Mesenteric fat pad (tissue), 1 donor: Measurements from ENCODE around the gene SPRYD3. TPM values are rescaled to one million over a fixed set of nuclear protein-coding genes. Genes with fewer than 3 reads are reported as not detected.
"Not testable (repeated sequence)": the region's sequence is repeated elsewhere in the genome, so short reads cannot be mapped to it uniquely, and the experiment has no call there.

Experiments used
- DNase-seq: peaks from one replicate; pipeline ENCODE4 v3.0.0-alpha.2; 2020; ENCODE audit warnings: low spot score
- microRNA-seq: library from miRNA; unstranded; fragments of <30 nt; microRNA quantifications from one replicate; pipeline ENCODE4 v1.2.0, GENCODE V29; 2020; ENCODE audit warnings: borderline number of aligned reads
- total RNA-seq: library from RNA; stranded (reverse); fragmentation: NEBNext Ultra II Directional; extraction: Animal tissue kit (Norgen Biotek cat#: 25700); gene quantifications from one replicate; pipeline ENCODE4 v1.2.1, GENCODE V29; 2021
- donor health status: DM: yes; HTN: yes; CAD: no.

The SPRYD3 gene
- total RNA-seq, 1 donor from 2014 or later, result 46.2 TPM

GRCh38 chr12:53033832-53034231 is 45.4 kb downstream of the SPRYD3 start:
- DNase-seq, result not testable (repeated sequence)

- no peak for DNase-seq
Observed at GRCh38 chr12:53031616-53032015, 47.6 kb downstream of the SPRYD3 start.

- not testable (repeated sequence) for DNase-seq
Observed at GRCh38 chr12:53027014-53027413, 52.2 kb downstream of the SPRYD3 start.

GRCh38 chr12:53025250-53025649 is 53.9 kb downstream of the SPRYD3 start:
- DNase-seq, result no peak

GRCh38 chr12:53014709-53015108 is 64.5 kb downstream of the SPRYD3 start:
- no peak for DNase-seq

Small RNAs within 50 kb of the gene (microRNA-seq; reads per million reads assigned to microRNA genes)
- 2.2 reads per million for gene MIR6757

Other genes with a start within 250 kb of the SPRYD3 start
- 2.4 TPM for gene KRT79, start 245.1 kb downstream of the SPRYD3 start, total RNA-seq
- not detected for gene KRT78, start 230.4 kb downstream of the SPRYD3 start, total RNA-seq
- 5.7 TPM for gene KRT8, start 174.3 kb downstream of the SPRYD3 start, total RNA-seq
- 4.6 TPM for gene KRT18, start 130.3 kb downstream of the SPRYD3 start, total RNA-seq
- 393 TPM for gene EIF4B, start 72.9 kb downstream of the SPRYD3 start, total RNA-seq
- 210 TPM for gene TNS2, start 29.3 kb downstream of the SPRYD3 start, total RNA-seq
- 195 TPM for gene IGFBP6, start 18.3 kb upstream of the SPRYD3 start, total RNA-seq
- gene SOAT2, start 24.1 kb upstream of the SPRYD3 start, total RNA-seq, result not detected
- 39.7 TPM for gene ZNF740, start 101.3 kb upstream of the SPRYD3 start, total RNA-seq
- 296 TPM for gene CSAD, start 101.5 kb upstream of the SPRYD3 start, total RNA-seq
- gene ITGB7, start 127.9 kb upstream of the SPRYD3 start, total RNA-seq, result 2.3 TPM
- gene RARG, start 152.8 kb upstream of the SPRYD3 start, total RNA-seq, result 18.0 TPM
- 0.67 TPM for gene ESPL1, start 188.9 kb upstream of the SPRYD3 start, total RNA-seq
- gene PFDN5, start 216.2 kb upstream of the SPRYD3 start, total RNA-seq, result 371 TPM
- gene MYG1, start 220.3 kb upstream of the SPRYD3 start, total RNA-seq, result 41.4 TPM
- 36.4 TPM for gene AAAS, start 242.2 kb upstream of the SPRYD3 start, total RNA-seq